ENCODE data around the gene KLHL1. TPM values are rescaled to one million over a fixed set of nuclear protein-coding genes. Genes with fewer than 3 reads are reported as not detected.

KLHL1 gene
- total RNA-seq, 1 donor from 2014 or later, result not detected

DNA sequence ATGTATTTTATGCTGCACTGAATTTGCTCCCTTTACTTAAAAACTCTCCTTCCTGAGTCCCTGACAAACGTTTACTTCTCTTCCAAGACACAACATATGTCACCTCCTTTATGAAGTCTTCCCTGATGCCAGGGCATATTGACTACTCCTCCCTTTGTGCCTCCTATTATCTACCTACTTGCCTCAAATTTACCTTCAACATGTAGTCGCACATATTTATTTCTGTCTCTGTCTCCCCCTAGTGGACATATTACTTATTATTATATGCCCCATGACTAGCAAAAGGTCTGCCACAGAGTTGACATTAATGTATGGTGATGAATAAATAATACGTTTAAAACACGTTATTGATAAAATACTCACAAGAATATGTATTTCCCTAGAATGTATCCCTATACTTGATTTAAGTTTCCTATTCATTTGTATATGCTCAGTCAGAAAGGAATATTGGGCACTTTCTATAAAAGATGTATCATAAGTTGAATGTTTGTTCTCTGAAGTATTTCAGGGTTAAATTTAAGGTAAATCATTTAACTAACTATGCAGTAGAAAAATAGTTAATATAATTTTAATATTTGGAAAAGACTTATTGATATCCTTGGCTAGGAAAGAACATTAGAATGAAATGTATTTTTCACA is 250.9 kb downstream of the KLHL1 start:
- H3K27me3 ChIP-seq (ENCODE audit: control insufficient read depth, insufficient read depth, low read length), result no peaks in the 10 kb centered on the region
- DNase-seq (ENCODE audit: low read depth) (peak; percentile 55), FAIRE-seq (no peak)
- no peak overlapping the region for H3K4me3 ChIP-seq (ENCODE audit: low read depth, low read length)
- TF ChIP-seq, protein P1, sequence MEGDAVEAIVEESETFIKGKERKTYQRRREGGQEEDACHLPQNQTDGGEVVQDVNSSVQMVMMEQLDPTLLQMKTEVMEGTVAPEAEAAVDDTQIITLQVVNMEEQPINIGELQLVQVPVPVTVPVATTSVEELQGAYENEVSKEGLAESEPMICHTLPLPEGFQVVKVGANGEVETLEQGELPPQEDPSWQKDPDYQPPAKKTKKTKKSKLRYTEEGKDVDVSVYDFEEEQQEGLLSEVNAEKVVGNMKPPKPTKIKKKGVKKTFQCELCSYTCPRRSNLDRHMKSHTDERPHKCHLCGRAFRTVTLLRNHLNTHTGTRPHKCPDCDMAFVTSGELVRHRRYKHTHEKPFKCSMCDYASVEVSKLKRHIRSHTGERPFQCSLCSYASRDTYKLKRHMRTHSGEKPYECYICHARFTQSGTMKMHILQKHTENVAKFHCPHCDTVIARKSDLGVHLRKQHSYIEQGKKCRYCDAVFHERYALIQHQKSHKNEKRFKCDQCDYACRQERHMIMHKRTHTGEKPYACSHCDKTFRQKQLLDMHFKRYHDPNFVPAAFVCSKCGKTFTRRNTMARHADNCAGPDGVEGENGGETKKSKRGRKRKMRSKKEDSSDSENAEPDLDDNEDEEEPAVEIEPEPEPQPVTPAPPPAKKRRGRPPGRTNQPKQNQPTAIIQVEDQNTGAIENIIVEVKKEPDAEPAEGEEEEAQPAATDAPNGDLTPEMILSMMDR (IDR thresholded peaks at IDR 0.05; ENCODE audit: insufficient read depth, low read length, severe bottlenecking), result peak; percentile 32
- H3K36me3 ChIP-seq (ENCODE audit: control insufficient read depth, insufficient read depth, low read length), result no peaks in the 10 kb centered on the region

DNA sequence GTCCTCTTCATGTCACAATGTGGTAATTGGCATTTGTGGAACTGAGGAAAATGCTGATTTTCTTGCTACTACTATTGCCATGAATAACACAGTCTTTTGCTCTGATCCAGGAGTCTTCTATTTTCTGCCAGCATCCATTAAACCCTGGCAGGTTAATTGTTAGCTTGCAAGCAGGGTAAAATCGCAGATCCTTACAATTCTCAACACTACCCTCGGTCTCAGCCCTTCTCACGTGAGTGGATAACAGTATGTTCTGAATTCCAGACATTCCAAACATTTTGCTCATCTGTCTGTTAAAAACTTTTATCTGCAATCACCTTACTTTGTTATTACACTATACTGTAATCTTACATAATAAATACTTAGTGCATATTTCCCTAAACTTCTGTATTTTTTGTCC is 251.9 kb downstream of the KLHL1 start:
- DNase-seq (ENCODE audit: low read depth) (peak; percentile 1), FAIRE-seq (no peak)

DNA sequence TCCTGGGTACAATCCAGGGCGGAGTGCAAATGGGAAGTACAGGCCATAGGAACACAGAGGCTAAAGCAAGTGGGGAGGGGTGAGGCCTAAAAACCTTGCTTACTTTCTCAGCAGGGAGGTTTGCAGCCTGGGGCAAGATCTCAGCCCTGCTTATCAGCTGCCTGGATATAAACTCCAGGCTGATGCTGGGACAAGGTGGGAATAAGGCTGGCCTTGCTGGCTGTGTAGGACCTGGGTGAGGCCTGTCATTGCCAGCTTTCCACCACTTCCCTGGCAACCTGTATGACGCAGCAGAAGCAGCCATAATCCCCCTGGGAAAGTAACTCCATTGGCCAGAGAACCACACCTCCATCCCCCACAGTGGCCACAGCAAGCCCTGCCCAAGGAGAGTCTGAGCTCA is 279.7 kb downstream of the KLHL1 start:
- no peak for FAIRE-seq
- no peaks in the 10 kb centered on the region for H3K36me3 ChIP-seq (ENCODE audit: control insufficient read depth, insufficient read depth, low read length)

More for the DNA sequence above, 251.9 kb downstream of the KLHL1 start:
- H3K27me3 ChIP-seq (ENCODE audit: control insufficient read depth, insufficient read depth, low read length), result no peaks in the 10 kb centered on the region
- H3K36me3 ChIP-seq (ENCODE audit: control insufficient read depth, insufficient read depth, low read length), result no peaks in the 10 kb centered on the region
- TF ChIP-seq, protein P1 (IDR thresholded peaks at IDR 0.05; ENCODE audit: insufficient read depth, low read length, severe bottlenecking), result no peak
- no peak overlapping the region for H3K4me3 ChIP-seq (ENCODE audit: low read depth, low read length)

DNA sequence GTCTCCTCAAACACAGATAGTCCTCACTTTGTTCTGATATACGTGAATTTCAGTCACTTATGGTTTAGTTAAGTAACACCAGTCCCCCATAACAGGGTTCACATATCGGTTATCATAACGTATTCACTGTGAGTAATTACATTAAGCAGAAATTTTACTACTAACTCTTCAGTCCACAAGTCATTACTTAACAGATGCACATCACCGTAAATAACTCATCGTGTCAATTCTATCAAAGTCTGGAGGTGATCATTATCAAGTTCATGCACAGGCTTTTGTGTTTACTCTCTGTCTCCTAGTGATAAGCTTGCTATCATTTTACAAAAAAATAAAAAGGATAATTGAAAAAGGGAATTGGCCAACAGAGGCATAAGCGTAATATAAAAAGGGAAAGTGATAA is 288.1 kb downstream of the KLHL1 start:
- Histone ChIP-seq H3K4me3 (ENCODE audit: low read depth, low read length) (no peak overlapping the region), H3K27me3 (ENCODE audit: control insufficient read depth, insufficient read depth, low read length) (no peaks in the 10 kb centered on the region), H3K36me3 (ENCODE audit: control insufficient read depth, insufficient read depth, low read length) (no peaks in the 10 kb centered on the region)
- no peak for DNase-seq (ENCODE audit: low read depth)
- TF ChIP-seq, protein P1 (IDR thresholded peaks at IDR 0.05; ENCODE audit: insufficient read depth, low read length, severe bottlenecking), result no peak
- FAIRE-seq, result no peak

More for the DNA sequence above, 279.7 kb downstream of the KLHL1 start:
- TF ChIP-seq, protein P1 (IDR thresholded peaks at IDR 0.05; ENCODE audit: insufficient read depth, low read length, severe bottlenecking), result no peak
- H3K4me3 ChIP-seq (ENCODE audit: low read depth, low read length), result no peak overlapping the region
- no peaks in the 10 kb centered on the region for H3K27me3 ChIP-seq (ENCODE audit: control insufficient read depth, insufficient read depth, low read length)
- no peak for DNase-seq (ENCODE audit: low read depth)

DNA sequence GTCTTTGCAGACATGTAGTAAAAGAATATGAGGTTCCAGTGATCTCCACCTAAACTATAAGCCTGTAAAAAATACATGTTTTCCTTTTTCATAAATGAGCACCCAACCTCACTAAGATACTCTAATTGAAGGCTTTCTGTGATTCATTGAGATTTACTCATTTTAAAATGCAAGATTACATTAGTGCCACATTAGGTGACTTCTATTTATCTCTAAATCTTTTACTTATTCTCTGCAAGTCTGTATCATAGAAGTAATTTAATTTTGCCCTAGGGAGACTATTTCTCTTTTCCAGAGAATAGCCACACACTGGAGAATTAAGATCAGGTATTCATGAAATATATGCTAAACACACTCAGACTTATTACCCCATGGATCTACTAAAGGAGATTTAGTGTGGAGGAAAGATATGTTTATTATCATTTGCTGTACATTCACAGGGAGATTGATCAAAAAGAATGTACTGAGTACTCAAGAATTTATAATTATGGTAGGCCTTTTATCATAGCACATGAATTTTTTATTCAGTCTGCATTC is 290.9 kb downstream of the KLHL1 start:
- H3K36me3 ChIP-seq (ENCODE audit: control insufficient read depth, insufficient read depth, low read length), result no peaks in the 10 kb centered on the region
- H3K4me3 ChIP-seq (ENCODE audit: low read depth, low read length), result no peak overlapping the region
- no peaks in the 10 kb centered on the region for H3K27me3 ChIP-seq (ENCODE audit: control insufficient read depth, insufficient read depth, low read length)
- DNase-seq (ENCODE audit: low read depth) (no peak), FAIRE-seq (no peak)
- TF ChIP-seq, protein P1 (IDR thresholded peaks at IDR 0.05; ENCODE audit: insufficient read depth, low read length, severe bottlenecking), result no peak

DNA sequence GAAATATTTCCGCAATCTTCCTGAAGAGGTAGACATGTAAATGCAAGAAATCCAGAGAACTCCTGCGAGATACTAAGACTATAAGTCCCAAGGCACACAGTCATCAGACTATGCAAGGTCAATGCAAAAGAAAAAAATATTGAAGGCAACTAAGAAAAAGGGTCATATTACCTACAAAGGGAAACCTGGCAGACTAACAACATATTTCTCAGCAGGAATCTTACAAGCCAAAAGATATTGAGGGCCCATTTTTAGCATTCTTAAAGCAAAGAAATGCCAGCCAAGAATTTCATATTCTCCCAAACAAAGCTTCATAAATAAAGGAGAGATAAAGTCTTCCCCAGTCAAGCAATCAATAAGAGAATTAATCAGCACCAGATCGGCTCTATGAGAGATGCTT is 299.1 kb downstream of the KLHL1 start:
- Histone ChIP-seq H3K27me3 (ENCODE audit: control insufficient read depth, insufficient read depth, low read length) (no peaks in the 10 kb centered on the region), H3K36me3 (ENCODE audit: control insufficient read depth, insufficient read depth, low read length) (no peaks in the 10 kb centered on the region), H3K4me3 (ENCODE audit: low read depth, low read length) (no peak overlapping the region)
- DNase-seq (ENCODE audit: low read depth) (no peak), FAIRE-seq (no peak)
- TF ChIP-seq, protein P1 (IDR thresholded peaks at IDR 0.05; ENCODE audit: insufficient read depth, low read length, severe bottlenecking), result no peak
